HG03064 (cell line): ENCODE results near the gene KRT27.

Source experiments
- ATAC-seq: cut with Tn5 transposase; IDR thresholded peaks from one replicate; pipeline ENCODE4 v1.9.1; 2021; ENCODE audit warnings: low read depth; ENCODE audit not compliant: unreplicated experiment

KRT27 gene

GRCh38 chr17:40812639-40813038, 30.3 kb upstream of the KRT27 start:
- no peak for ATAC-seq

- no peak for ATAC-seq
Observed at GRCh38 chr17:40810494-40810893, 28.1 kb upstream of the KRT27 start.

GRCh38 chr17:40809721-40810421, 27.5 kb upstream of the KRT27 start:
- ATAC-seq, result no peak

- no peak for ATAC-seq
Observed at GRCh38 chr17:40806131-40806530, 23.8 kb upstream of the KRT27 start.

- no peak for ATAC-seq
Observed at GRCh38 chr17:40803617-40804082, 21.3 kb upstream of the KRT27 start.

GRCh38 chr17:40801157-40801556, 18.8 kb upstream of the KRT27 start:
- no peak for ATAC-seq

- ATAC-seq, result no peak
Observed at GRCh38 chr17:40800381-40800780, 18.0 kb upstream of the KRT27 start.

- no peak for ATAC-seq
Observed at GRCh38 chr17:40799859-40800258, 17.5 kb upstream of the KRT27 start, which contains the start of gene KRT28. Gene KRT28 (minus strand): TSS chr17:40799959. CDS start chr17:40799893, 66 bp downstream.

- ATAC-seq, result no peak
Observed at GRCh38 chr17:40796846-40797245, 14.5 kb upstream of the KRT27 start.

- ATAC-seq, result no peak
Observed at GRCh38 chr17:40795019-40795667, 12.8 kb upstream of the KRT27 start.

- ATAC-seq, result no peak
Observed at GRCh38 chr17:40794466-40794865, 12.1 kb upstream of the KRT27 start.

- ATAC-seq, result no peak
Observed at GRCh38 chr17:40793832-40794231, 11.5 kb upstream of the KRT27 start.

GRCh38 chr17:40791787-40792436, 9.6 kb upstream of the KRT27 start:
- ATAC-seq, result no peak

GRCh38 chr17:40791111-40791510, 8.8 kb upstream of the KRT27 start:
- ATAC-seq, result no peak

GRCh38 chr17:40779181-40779909, 3.0 kb downstream of the KRT27 start:
- ATAC-seq, result no peak

- no peak for ATAC-seq
Observed at GRCh38 chr17:40778461-40778860, 3.9 kb downstream of the KRT27 start.

GRCh38 chr17:40777971-40778370, 4.4 kb downstream of the KRT27 start:
- ATAC-seq, result no peak

- ATAC-seq, result no peak
Observed at GRCh38 chr17:40777459-40777858, 4.9 kb downstream of the KRT27 start.

GRCh38 chr17:40775945-40776344, 6.4 kb downstream of the KRT27 start:
- ATAC-seq, result no peak

- ATAC-seq, result no peak
Observed at GRCh38 chr17:40772101-40772500, 10.2 kb downstream of the KRT27 start, which contains the start of gene KRT26. Gene KRT26 (minus strand): TSS chr17:40772201. CDS start chr17:40772113, 88 bp downstream.

GRCh38 chr17:40765657-40766056, 16.7 kb downstream of the KRT27 start:
- ATAC-seq, result no peak
